HG02852 (cell line): ENCODE results near the gene NOTCH2.
"Not testable (repeated sequence)": the region's sequence is repeated elsewhere in the genome, so short reads cannot be mapped to it uniquely, and the experiment has no call there.

Experiments
- ATAC-seq: cut with Tn5 transposase; IDR thresholded peaks from one replicate; pipeline ENCODE4 v1.9.1; 2021; ENCODE audit warnings: mild to moderate bottlenecking, moderate library complexity; ENCODE audit not compliant: unreplicated experiment

NOTCH2 gene

GRCh38 chr1:119975582-119976254 lies 93.7 kb downstream of the NOTCH2 start:
- not testable (repeated sequence) for ATAC-seq

- no peak for ATAC-seq
These were observed 94.5 kb downstream of the NOTCH2 start for GRCh38 chr1:119975006-119975405.

- no peak for ATAC-seq
These were observed 95.4 kb downstream of the NOTCH2 start for GRCh38 chr1:119974013-119974412.

GRCh38 chr1:119971710-119972570 lies 97.5 kb downstream of the NOTCH2 start:
- no peak for ATAC-seq

GRCh38 chr1:119968601-119969000 lies 100.9 kb downstream of the NOTCH2 start:
- ATAC-seq: no peak

GRCh38 chr1:119968068-119968492 lies 101.4 kb downstream of the NOTCH2 start:
- peak; percentile 74 for ATAC-seq

- ATAC-seq: no peak
These were observed 102.8 kb downstream of the NOTCH2 start for GRCh38 chr1:119966681-119967080.

GRCh38 chr1:119966020-119966419 lies 103.4 kb downstream of the NOTCH2 start:
- ATAC-seq: no peak

- no peak for ATAC-seq
These were observed 104.6 kb downstream of the NOTCH2 start for GRCh38 chr1:119964673-119965363.

GRCh38 chr1:119962296-119962968 lies 107.0 kb downstream of the NOTCH2 start:
- ATAC-seq: no peak

- no peak for ATAC-seq
These were observed 109.0 kb downstream of the NOTCH2 start for GRCh38 chr1:119960501-119960900.

GRCh38 chr1:119959268-119960220 lies 109.9 kb downstream of the NOTCH2 start:
- no peak for ATAC-seq

GRCh38 chr1:119958223-119958622 lies 111.2 kb downstream of the NOTCH2 start:
- ATAC-seq: no peak

GRCh38 chr1:119956306-119956705 lies 113.2 kb downstream of the NOTCH2 start:
- no peak for ATAC-seq

GRCh38 chr1:119954476-119955422 lies 114.7 kb downstream of the NOTCH2 start:
- no peak for ATAC-seq

- ATAC-seq: no peak
These were observed 116.0 kb downstream of the NOTCH2 start for GRCh38 chr1:119953266-119953998.

- no peak for ATAC-seq
These were observed 117.0 kb downstream of the NOTCH2 start for GRCh38 chr1:119952496-119952895.
